Endothelial cell of umbilical vein (primary cell): ENCODE data around the gene MIR17HG. TPM values are rescaled to one million over a fixed set of nuclear protein-coding genes. Genes with fewer than 3 reads are reported as not detected.

Source experiments
- BruUV-seq: library from RNA; stranded (reverse); fragments of 400-500 nt; replicated peaks from 2 replicates; lab custom pipeline; 2021; lab: Mats Ljungman, UMichigan
- CTCF ChIA-PET: fragments of 300-600, 350-600 bp; sonication (Branson Sonifier 250); formaldehyde crosslinking; loops from one replicate; lab custom pipeline; 2021; ENCODE audit warnings: antibody characterized with exemption, inconsistent platforms; lab: Charles Lee
- POLR2A ChIA-PET: fragments of 300-600, 350-600 bp; sonication (Branson Sonifier 250); formaldehyde crosslinking; loops from one replicate; lab custom pipeline; 2021; ENCODE audit warnings: antibody characterized with exemption, inconsistent platforms; lab: Charles Lee
- DNase-seq: peaks from one replicate; pipeline ENCODE4 v3.0.0-alpha.2; 2011; ENCODE audit warnings: low read depth, low spot score
- FAIRE-seq: peaks from 2 replicates; lab custom pipeline; 2011; peaks lifted over from hg19 to GRCh38; lab: Jason Lieb, UNC
- H2AFZ ChIP-seq: 2 replicates; pipeline ENCODE4 v1.6.0; 2012; ENCODE audit warnings: low read depth, low read length, control low read depth, inconsistent platforms
- H3K27ac ChIP-seq: 2 replicates; pipeline ENCODE4 v1.5.1; 2011; ENCODE audit warnings: low read depth, mild to moderate bottlenecking, control low read depth, low read length, moderate library complexity; ENCODE audit not compliant: insufficient read depth
- H3K27me3 ChIP-seq, 2 experiments: 2 replicates each; pipeline versions ENCODE4 v1.6.0 to v1.6.1; 2011; ENCODE audit warnings: low read length in 2 of 2, mixed read lengths in 1 of 2; ENCODE audit not compliant: control insufficient read depth in 2 of 2, insufficient read depth in 2 of 2
- H3K36me3 ChIP-seq, 2 experiments: 2 replicates in 1 of 2; 3 replicates in 1 of 2; pipeline ENCODE4 v1.5.1; 2011; ENCODE audit warnings: low read length in 2 of 2, mild to moderate bottlenecking in 1 of 2, moderate library complexity in 1 of 2; ENCODE audit not compliant: control insufficient read depth in 2 of 2, insufficient read depth in 2 of 2; ENCODE audit errors: extremely low read depth in 1 of 2
- H3K4me1 ChIP-seq: 3 replicates; pipeline ENCODE4 v1.5.1; 2011; ENCODE audit warnings: mild to moderate bottlenecking, low read length; ENCODE audit not compliant: control insufficient read depth, insufficient read depth; ENCODE audit errors: extremely low read depth
- H3K4me2 ChIP-seq: 2 replicates; pipeline ENCODE4 v1.6.1; 2011; ENCODE audit warnings: low read length, control low read depth, mixed read lengths; ENCODE audit not compliant: insufficient read depth
- H3K4me3 ChIP-seq, 3 experiments: fragments of 200-600 bp in 1 of 3; sonication (generic), shearing (Covaris generic) in 1 of 3; replicated peaks in 1 of 3; 2 replicates each; pipeline ENCODE4 v1.5.1; 2011 to 2016; ENCODE audit warnings: control low read depth in 3 of 3, low read length in 3 of 3, mild to moderate bottlenecking in 2 of 3, inconsistent platforms in 1 of 3, low read depth in 1 of 3, moderate library complexity in 1 of 3; ENCODE audit not compliant: insufficient read depth in 1 of 3
- H3K79me2 ChIP-seq: 2 replicates; pipeline ENCODE4 v1.6.0; 2012; ENCODE audit warnings: low read length, inconsistent platforms; ENCODE audit not compliant: control insufficient read depth, insufficient read depth
- H3K9ac ChIP-seq: replicated peaks from 2 replicates; pipeline ENCODE3; 2011; ENCODE audit warnings: low read length, control low read depth; ENCODE audit not compliant: insufficient read depth; ENCODE audit errors: extremely low read depth
- H3K9me1 ChIP-seq: replicated peaks from 3 replicates; pipeline ENCODE4 v1.6.0; 2011; ENCODE audit warnings: mild to moderate bottlenecking, low read length; ENCODE audit not compliant: control insufficient read depth, insufficient read depth; ENCODE audit errors: extremely low read depth
- H3K9me3 ChIP-seq: replicated peaks from 2 replicates; pipeline ENCODE4 v1.5.1; 2012; ENCODE audit warnings: low read length, inconsistent platforms; ENCODE audit not compliant: control insufficient read depth, insufficient read depth
- H4K20me1 ChIP-seq: replicated peaks from 2 replicates; pipeline ENCODE3; 2011; ENCODE audit warnings: mild to moderate bottlenecking, low read length; ENCODE audit not compliant: control insufficient read depth, insufficient read depth; ENCODE audit errors: extremely low read depth
- CTCF ChIP-seq, 2 donors: IDR thresholded peaks; 1 replicate in 1 of 2; 2 replicates in 1 of 2; pipeline ENCODE4 v1.5.1; 2011; ENCODE audit warnings: low read length in 2 of 2, mild to moderate bottlenecking in 2 of 2, moderate library complexity in 2 of 2, control low read depth in 1 of 2, inconsistent platforms in 1 of 2, low read depth in 1 of 2; ENCODE audit not compliant: insufficient read depth in 1 of 2; ENCODE audit errors: extremely low read depth in 1 of 2
- EZH2 ChIP-seq: IDR thresholded peaks from 2 replicates; pipeline ENCODE4 v1.6.1; 2012; ENCODE audit warnings: borderline replicate concordance, low read depth, mild to moderate bottlenecking, moderate library complexity, low read length, inconsistent platforms; ENCODE audit not compliant: severe bottlenecking
- FOS ChIP-seq: IDR thresholded peaks from 2 replicates; pipeline ENCODE4 v1.6.1; 2011; ENCODE audit warnings: mild to moderate bottlenecking, low read length, moderate library complexity, borderline replicate concordance; ENCODE audit not compliant: insufficient read depth
- GATA2 ChIP-seq: IDR thresholded peaks from 2 replicates; pipeline ENCODE4 v1.7.0; 2011; ENCODE audit warnings: low read depth, mild to moderate bottlenecking, moderate library complexity, mixed read lengths, low read length; ENCODE audit not compliant: insufficient read length, insufficient read depth
- JUN ChIP-seq: IDR thresholded peaks from 2 replicates; pipeline ENCODE4 v1.6.1; 2011; ENCODE audit warnings: borderline replicate concordance, low read depth; ENCODE audit not compliant: insufficient read length, insufficient read depth
- MAX ChIP-seq: IDR thresholded peaks from 2 replicates; pipeline ENCODE4 v1.6.1; 2011; ENCODE audit not compliant: insufficient read depth, insufficient read length
- MYC ChIP-seq: IDR thresholded peaks from one replicate; pipeline ENCODE4 v1.6.1; 2011; ENCODE audit warnings: mild to moderate bottlenecking, low read depth, low read length
- POLR2A ChIP-seq: IDR thresholded peaks from 2 replicates; pipeline ENCODE4 v1.6.1; 2012; ENCODE audit warnings: low read depth, mild to moderate bottlenecking, control low read depth, low read length
- POLR2AphosphoS5 ChIP-seq: IDR thresholded peaks from 2 replicates; pipeline ENCODE4 v1.6.1; 2012; ENCODE audit warnings: low read depth, mild to moderate bottlenecking, control low read depth, low read length, moderate library complexity; ENCODE audit not compliant: insufficient read depth
- dilution Hi-C: fragments of 300-500 bp; cut with MboI; formaldehyde crosslinking; loops from one replicate; pipeline ENCODE4 v1.15.0; 2019; ENCODE audit warnings: low sequenced_read_pairs; ENCODE audit not compliant: extremely low pct_ligation_motif_present
- intact Hi-C: fragments of 100-400 bp; cut with micrococcal nuclease; formaldehyde crosslinking; loops from one replicate; pipeline ENCODE4 v1.10.0; 2022
- polyA plus RNA-seq, 4 experiments: library from polyadenylated mRNA; depleted of rRNA in 3 of 4; stranded (reverse) in 3 of 4; unstranded in 1 of 4; fragments of >200 nt; gene quantifications; 2 replicates each; pipeline versions ENCODE4 v1.2.1 to v1.2.3, GENCODE V29; 2011 to 2012; ENCODE audit warnings: missing spikeins in 1 of 4
- total RNA-seq: library from RNA; stranded (reverse); gene quantifications from 2 replicates; pipeline ENCODE4 v1.2.3, GENCODE V29; 2021

The MIR17HG gene
- total and polyA plus RNA-seq, 2 donors (not counting 3 experiments of a cell fraction or from before 2014, with no cell fraction given), result 1.8 to 9.5 TPM

GRCh38 chr13:91372911-91373310, 25.4 kb downstream of the MIR17HG start:
- BruUV-seq, result no TSS peak
- DNase-seq (no peak), FAIRE-seq (no peak)
- no peaks in the 10 kb centered on the region for H3K9me1 ChIP-seq
- H3K79me2 ChIP-seq, result no peaks in the 10 kb centered on the region
- H2AFZ ChIP-seq, result no peak overlapping the region
- intact Hi-C loops (no loop called here), dilution Hi-C loops (no loop called here)
- peaks cover 0 to 8% of the 10 kb centered on the region in 2 experiments for H3K27me3 ChIP-seq
- CTCF ChIA-PET, result interaction anchor here (2.6 kb wide), 1 partner anchor 26 kb away, joined by 7 read pairs; the partner anchor contains the start of gene GPC5
- no peaks in the 10 kb centered on the region for H4K20me1 ChIP-seq
- H3K4me2 ChIP-seq, result no peak overlapping the region
- H3K9me3 ChIP-seq, result no peaks in the 10 kb centered on the region
- POLR2A ChIA-PET, result no interaction called here
- H3K9ac ChIP-seq, result no peak overlapping the region
- H3K4me3 ChIP-seq, result no peak overlapping the region
- no peak overlapping the region for H3K27ac ChIP-seq
- H3K4me1 ChIP-seq, result peaks cover 6% of the 10 kb centered on the region
- H3K36me3 ChIP-seq, result no peaks in the 10 kb centered on the region
- TF ChIP-seq POLR2AphosphoS5, result no peak
- no peak for TF ChIP-seq CTCF (IDR thresholded peaks at IDR 0.05; ENCODE audit: extremely low read depth in 1 of 2, insufficient read depth in 1 of 2, low read depth in 1 of 2, low read length in 2 of 2)
- no peak for TF ChIP-seq GATA2
- TF ChIP-seq POLR2A, result no peak
- TF ChIP-seq MAX, result no peak
- no peak for TF ChIP-seq JUN
- TF ChIP-seq MYC, result no peak
- no peak for TF ChIP-seq FOS
- no peak for TF ChIP-seq EZH2
